ENCODE results near the gene EYS. TPM values are rescaled to one million over a fixed set of nuclear protein-coding genes. Genes with fewer than 3 reads are reported as not detected.

Gene EYS
- total RNA-seq, 2 experiments from 2014 or later, result not detected

DNA sequence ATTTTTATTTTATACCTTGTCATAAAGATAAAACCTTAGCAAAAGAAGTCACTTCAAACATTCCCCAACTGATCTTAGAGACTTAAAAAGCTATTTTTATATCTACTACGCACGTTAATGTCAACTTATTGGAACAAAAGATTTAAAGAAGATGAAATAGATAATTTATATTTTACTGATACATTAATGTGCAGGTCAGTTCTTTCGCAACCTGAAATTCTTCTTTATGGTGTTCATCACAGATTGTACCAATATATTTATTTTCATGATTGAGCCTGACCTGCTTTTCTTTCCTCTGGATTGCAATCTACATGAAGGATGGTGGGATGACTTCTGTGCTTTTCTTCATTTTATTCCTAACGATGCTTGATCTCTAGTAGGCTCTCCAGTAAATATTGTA, 1475.1 kb downstream of the EYS start:
- no peaks in the 10 kb centered on the region for H3K4me1 ChIP-seq (ENCODE audit: insufficient read depth, low read length)
- H3K27ac Mint-ChIP-seq, result no peak overlapping the region
- H3K27me3 ChIP-seq (ENCODE audit: control insufficient read depth in 1 of 2, insufficient read depth in 2 of 2, low read length in 2 of 2), result no peaks in the 10 kb centered on the region
- TF ChIP-seq, protein P1, sequence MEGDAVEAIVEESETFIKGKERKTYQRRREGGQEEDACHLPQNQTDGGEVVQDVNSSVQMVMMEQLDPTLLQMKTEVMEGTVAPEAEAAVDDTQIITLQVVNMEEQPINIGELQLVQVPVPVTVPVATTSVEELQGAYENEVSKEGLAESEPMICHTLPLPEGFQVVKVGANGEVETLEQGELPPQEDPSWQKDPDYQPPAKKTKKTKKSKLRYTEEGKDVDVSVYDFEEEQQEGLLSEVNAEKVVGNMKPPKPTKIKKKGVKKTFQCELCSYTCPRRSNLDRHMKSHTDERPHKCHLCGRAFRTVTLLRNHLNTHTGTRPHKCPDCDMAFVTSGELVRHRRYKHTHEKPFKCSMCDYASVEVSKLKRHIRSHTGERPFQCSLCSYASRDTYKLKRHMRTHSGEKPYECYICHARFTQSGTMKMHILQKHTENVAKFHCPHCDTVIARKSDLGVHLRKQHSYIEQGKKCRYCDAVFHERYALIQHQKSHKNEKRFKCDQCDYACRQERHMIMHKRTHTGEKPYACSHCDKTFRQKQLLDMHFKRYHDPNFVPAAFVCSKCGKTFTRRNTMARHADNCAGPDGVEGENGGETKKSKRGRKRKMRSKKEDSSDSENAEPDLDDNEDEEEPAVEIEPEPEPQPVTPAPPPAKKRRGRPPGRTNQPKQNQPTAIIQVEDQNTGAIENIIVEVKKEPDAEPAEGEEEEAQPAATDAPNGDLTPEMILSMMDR (IDR thresholded peaks at IDR 0.05), result no peak
- no peaks in the 10 kb centered on the region for H3K36me3 ChIP-seq (ENCODE audit: insufficient read depth, low read length)
- peaks cover 2% of the 10 kb centered on the region for H3K9me3 Mint-ChIP-seq
- ATAC-seq (ENCODE audit: poor library complexity), result no peak
- ChIA-PET POLR2A (no interaction called here), CTCF (no interaction called here)
- no peak overlapping the region for H3K4me3 ChIP-seq (ENCODE audit: low read length)
- intact Hi-C loops (cut with DNase I, micrococcal nuclease), result no loop called here
- peaks cover 0 to 3% of the 10 kb centered on the region in 2 experiments for H3K9me3 ChIP-seq (ENCODE audit: control insufficient read depth in 1 of 2, insufficient read depth in 1 of 2, low read length in 2 of 2)
- H3K4me1 Mint-ChIP-seq (ENCODE audit: low read depth), result no peaks in the 10 kb centered on the region
- no peak for DNase-seq
- no peaks in the 10 kb centered on the region for H3K27me3 Mint-ChIP-seq
- no peak overlapping the region for H3K27ac ChIP-seq (ENCODE audit: low read depth in 1 of 2, low read length in 2 of 2)
- no peaks in the 10 kb centered on the region for H3K36me3 Mint-ChIP-seq (ENCODE audit: low read depth)
- no peak overlapping the region for H3K4me3 Mint-ChIP-seq

DNA sequence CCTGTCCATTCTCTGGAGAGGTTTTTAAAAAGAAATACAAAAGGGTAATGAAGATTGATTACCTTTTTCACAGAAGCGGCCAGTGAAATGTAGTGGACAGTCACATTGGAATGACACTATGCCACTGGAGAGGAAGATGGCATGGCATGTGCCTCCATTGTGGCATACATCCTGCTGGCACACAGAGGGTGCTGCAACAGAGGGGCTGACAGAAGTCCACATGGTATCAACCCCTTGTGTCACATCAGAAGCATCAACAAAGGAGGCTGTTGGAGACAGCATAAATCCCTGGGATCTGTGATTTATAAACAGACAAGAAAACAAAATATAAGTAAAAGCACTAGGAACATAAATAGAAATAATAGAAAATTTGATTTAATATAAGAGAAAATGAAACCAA, 1476.5 kb downstream of the EYS start:
- intact Hi-C loops (cut with DNase I, micrococcal nuclease), result no loop called here
- ChIA-PET CTCF (no interaction called here), POLR2A (no interaction called here)
- H3K4me3 ChIP-seq (ENCODE audit: low read length), result no peak overlapping the region
- Mint-ChIP-seq H3K36me3 (ENCODE audit: low read depth) (no peaks in the 10 kb centered on the region), H3K27me3 (no peaks in the 10 kb centered on the region), H3K27ac (no peak overlapping the region), H3K9me3 (no peaks in the 10 kb centered on the region), H3K4me3 (no peak overlapping the region), H3K4me1 (ENCODE audit: low read depth) (no peaks in the 10 kb centered on the region)
- H3K36me3 ChIP-seq (ENCODE audit: insufficient read depth, low read length), result no peaks in the 10 kb centered on the region
- H3K4me1 ChIP-seq (ENCODE audit: insufficient read depth, low read length), result no peaks in the 10 kb centered on the region
- no peaks in the 10 kb centered on the region for H3K27me3 ChIP-seq (ENCODE audit: control insufficient read depth in 1 of 2, insufficient read depth in 2 of 2, low read length in 2 of 2)
- no peak for ATAC-seq (ENCODE audit: poor library complexity)
- TF ChIP-seq, protein P1 (IDR thresholded peaks at IDR 0.05), result no peak
- no peak for DNase-seq
- H3K27ac ChIP-seq (ENCODE audit: low read depth in 1 of 2, low read length in 2 of 2), result no peak overlapping the region
- H3K9me3 ChIP-seq (ENCODE audit: control insufficient read depth in 1 of 2, insufficient read depth in 1 of 2, low read length in 2 of 2), result peaks cover 0 to 3% of the 10 kb centered on the region in 2 experiments

DNA sequence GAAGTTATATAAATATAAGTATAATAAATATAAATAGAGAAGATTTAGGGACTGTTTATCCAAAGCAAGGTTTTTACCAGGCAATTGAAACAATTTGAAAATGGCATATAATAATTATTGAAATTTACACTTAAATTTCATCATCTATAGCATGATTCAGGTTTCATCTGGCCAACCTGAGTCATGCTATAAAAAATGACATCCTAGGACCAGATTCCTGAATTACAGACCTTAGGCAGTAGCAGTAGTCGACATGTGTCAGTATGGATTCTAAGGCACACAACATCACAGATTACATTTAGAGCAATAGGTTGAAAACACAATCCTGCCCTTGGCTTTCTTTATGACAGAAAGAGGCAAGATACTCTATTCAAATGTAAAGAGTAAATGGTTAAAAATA, 1479.2 kb downstream of the EYS start:
- Mint-ChIP-seq H3K4me3 (no peak overlapping the region), H3K36me3 (ENCODE audit: low read depth) (no peaks in the 10 kb centered on the region), H3K9me3 (no peaks in the 10 kb centered on the region), H3K27ac (no peak overlapping the region), H3K27me3 (no peaks in the 10 kb centered on the region), H3K4me1 (ENCODE audit: low read depth) (no peaks in the 10 kb centered on the region)
- ChIA-PET CTCF (no interaction called here), POLR2A (no interaction called here)
- no peak overlapping the region for H3K4me3 ChIP-seq (ENCODE audit: low read length)
- ATAC-seq (ENCODE audit: poor library complexity) (no peak), DNase-seq (no peak)
- H3K27me3 ChIP-seq (ENCODE audit: control insufficient read depth in 1 of 2, insufficient read depth in 2 of 2, low read length in 2 of 2), result no peaks in the 10 kb centered on the region
- TF ChIP-seq, protein P1 (IDR thresholded peaks at IDR 0.05), result no peak
- intact Hi-C loops (cut with DNase I, micrococcal nuclease), result no loop called here
- H3K27ac ChIP-seq (ENCODE audit: low read depth in 1 of 2, low read length in 2 of 2), result no peak overlapping the region
- H3K4me1 ChIP-seq (ENCODE audit: insufficient read depth, low read length), result no peaks in the 10 kb centered on the region
- H3K9me3 ChIP-seq (ENCODE audit: control insufficient read depth in 1 of 2, insufficient read depth in 1 of 2, low read length in 2 of 2), result peaks cover 0 to 3% of the 10 kb centered on the region in 2 experiments
- H3K36me3 ChIP-seq (ENCODE audit: insufficient read depth, low read length), result no peaks in the 10 kb centered on the region
